H1 (cell line): ENCODE measurements around the gene PXMP4. TPM values are rescaled to one million over a fixed set of nuclear protein-coding genes. Genes with fewer than 3 reads are reported as not detected.

ENCODE experiments used
- CTCF ChIA-PET: fragments of 300-600 bp; sonication (Branson Sonifier 250); formaldehyde crosslinking; loops from one replicate; lab custom pipeline; 2021; ENCODE audit not compliant: partially characterized antibody; lab: Charles Lee
- POLR2A ChIA-PET: fragments of 300-600 bp; sonication (Branson Sonifier 250); formaldehyde crosslinking; loops from one replicate; lab custom pipeline; 2021; ENCODE audit warnings: inconsistent platforms; ENCODE audit not compliant: partially characterized antibody; lab: Charles Lee
- DNase-seq, 2 experiments: peaks; one replicate each; pipeline versions ENCODE4 v3.0.0 to v3.0.0-alpha.2; 2010 to 2022; ENCODE audit warnings: low spot score in 2 of 2, low read depth in 1 of 2, mixed read lengths in 1 of 2
- FAIRE-seq: peaks from 2 replicates; lab custom pipeline; 2011; peaks lifted over from hg19 to GRCh38; lab: Jason Lieb, UNC
- H2AFZ ChIP-seq: 2 replicates; pipeline ENCODE4 v1.8.1; 2012; ENCODE audit warnings: low read length, inconsistent platforms
- H2AK5ac ChIP-seq: 2 replicates; pipeline ENCODE4 v1.6.1; 2013; ENCODE audit warnings: low read depth, low read length
- H2BK120ac ChIP-seq: replicated peaks from 2 replicates; pipeline ENCODE3; 2013; ENCODE audit warnings: low read depth, low read length, inconsistent platforms
- H2BK12ac ChIP-seq: 2 replicates; pipeline ENCODE4 v1.6.1; 2013; ENCODE audit warnings: low read depth, low read length
- H2BK15ac ChIP-seq: 2 replicates; pipeline ENCODE4 v1.6.1; 2013; ENCODE audit warnings: low read length
- H2BK20ac ChIP-seq: 2 replicates; pipeline ENCODE4 v1.6.1; 2013; ENCODE audit warnings: low read length
- H2BK5ac ChIP-seq: 2 replicates; pipeline ENCODE4 v1.6.1; 2013; ENCODE audit warnings: low read depth, low read length
- H3K14ac ChIP-seq: 2 replicates; pipeline ENCODE4 v1.6.1; 2013; ENCODE audit warnings: inconsistent platforms; ENCODE audit not compliant: insufficient read length
- H3K18ac ChIP-seq: 2 replicates; pipeline ENCODE4 v1.6.1; 2013; ENCODE audit warnings: low read length; ENCODE audit errors: extremely low read depth
- H3K23ac ChIP-seq: 2 replicates; pipeline ENCODE4 v1.6.1; 2013; ENCODE audit warnings: inconsistent platforms; ENCODE audit not compliant: insufficient read length
- H3K23me2 ChIP-seq: 2 replicates; pipeline ENCODE4 v1.6.1; 2013; ENCODE audit warnings: low read depth, low read length
- H3K27ac ChIP-seq: 2 replicates; pipeline ENCODE4 v1.6.1; 2011; ENCODE audit warnings: low read depth, low read length, inconsistent platforms
- H3K27me3 ChIP-seq, 4 experiments: replicated peaks in 1 of 4; 1 replicate in 1 of 4; 2 replicates in 3 of 4; pipeline versions ENCODE4 v1.6.1 to v1.8.1; 2011 to 2013; ENCODE audit warnings: low read length in 3 of 4, mild to moderate bottlenecking in 3 of 4, inconsistent platforms in 2 of 4, mixed read lengths in 2 of 4, moderate library complexity in 1 of 4; ENCODE audit not compliant: control insufficient read depth in 3 of 4, insufficient read depth in 3 of 4; ENCODE audit errors: extremely low read depth in 1 of 4
- H3K36me3 ChIP-seq, 4 experiments: 2 replicates each; pipeline versions ENCODE4 v1.6.1 to v1.8.1; 2011 to 2013; ENCODE audit warnings: mild to moderate bottlenecking in 4 of 4, low read length in 3 of 4, moderate library complexity in 2 of 4, control low read depth in 1 of 4, inconsistent platforms in 1 of 4; ENCODE audit not compliant: insufficient read depth in 4 of 4, control insufficient read depth in 2 of 4
- H3K4ac ChIP-seq: replicated peaks from 2 replicates; pipeline ENCODE3; 2013; ENCODE audit warnings: low read length, low read depth, mixed read lengths, inconsistent platforms; ENCODE audit not compliant: insufficient read length
- H3K4me1 ChIP-seq, 4 experiments: replicated peaks in 1 of 4; 1 replicate in 1 of 4; 2 replicates in 3 of 4; pipeline versions ENCODE4 v1.6.1 to v1.8.1; 2011 to 2013; ENCODE audit warnings: low read length in 3 of 4, inconsistent platforms in 2 of 4, mixed read lengths in 1 of 4; ENCODE audit not compliant: insufficient read depth in 4 of 4, control insufficient read depth in 3 of 4
- H3K4me2 ChIP-seq, 2 experiments: 2 replicates each; pipeline versions ENCODE4 v1.6.1 to v1.8.1; 2011 to 2013; ENCODE audit warnings: low read depth in 2 of 2, low read length in 2 of 2, control low read depth in 1 of 2, inconsistent platforms in 1 of 2, mild to moderate bottlenecking in 1 of 2; ENCODE audit not compliant: insufficient read depth in 1 of 2
- H3K4me3 ChIP-seq, 4 experiments: fragments of 200-600, 300-600 bp in 1 of 4; sonication (generic), shearing (Covaris generic), sonication (Bioruptor Twin) in 1 of 4; 2 replicates each; pipeline versions ENCODE4 v1.5.1 to v1.8.1; 2011 to 2016; ENCODE audit warnings: low read length in 4 of 4, low read depth in 3 of 4, control low read depth in 2 of 4, inconsistent platforms in 2 of 4, mild to moderate bottlenecking in 2 of 4, mixed read lengths in 1 of 4, moderate library complexity in 1 of 4; ENCODE audit not compliant: insufficient read depth in 2 of 4; ENCODE audit errors: extremely low read depth in 1 of 4
- H3K56ac ChIP-seq: replicated peaks from 2 replicates; pipeline ENCODE3; 2013; ENCODE audit warnings: low read depth, mild to moderate bottlenecking, mixed read lengths, low read length, inconsistent platforms; ENCODE audit not compliant: insufficient read length
- H3K79me1 ChIP-seq: 2 replicates; pipeline ENCODE4 v1.6.1; 2013; ENCODE audit warnings: low read depth, low read length, control low read depth
- H3K79me2 ChIP-seq, 2 experiments: 2 replicates each; pipeline versions ENCODE4 v1.6.1 to v1.8.1; 2012 to 2013; ENCODE audit warnings: low read length in 2 of 2, mild to moderate bottlenecking in 2 of 2, inconsistent platforms in 1 of 2; ENCODE audit not compliant: insufficient read depth in 2 of 2, control insufficient read depth in 1 of 2
- H3K9ac ChIP-seq, 4 experiments: replicated peaks in 1 of 4; 1 replicate in 1 of 4; 2 replicates in 3 of 4; pipeline versions ENCODE4 v1.6.1 to v1.8.1; 2011 to 2013; ENCODE audit warnings: low read depth in 3 of 4, low read length in 3 of 4, control low read depth in 2 of 4, mild to moderate bottlenecking in 2 of 4, moderate library complexity in 2 of 4, inconsistent platforms in 1 of 4; ENCODE audit errors: extremely low read depth in 1 of 4
- H3K9me3 ChIP-seq, 2 experiments: 2 replicates each; pipeline versions ENCODE4 v1.6.1 to v1.8.1; 2012 to 2013; ENCODE audit warnings: mild to moderate bottlenecking in 2 of 2, moderate library complexity in 2 of 2, control low read depth in 1 of 2, inconsistent platforms in 1 of 2, low read depth in 1 of 2, low read length in 1 of 2, mixed read lengths in 1 of 2; ENCODE audit not compliant: insufficient read depth in 2 of 2
- H4K20me1 ChIP-seq, 2 experiments: replicated peaks in 1 of 2; 2 replicates each; pipeline versions ENCODE3 to v1.8.1; 2011 to 2013; ENCODE audit warnings: inconsistent platforms in 2 of 2, low read length in 2 of 2, mild to moderate bottlenecking in 1 of 2; ENCODE audit not compliant: insufficient read depth in 2 of 2, control insufficient read depth in 1 of 2
- H4K5ac ChIP-seq: 2 replicates; pipeline ENCODE4 v1.6.1; 2013; ENCODE audit warnings: low read length, low read depth, mixed read lengths, inconsistent platforms; ENCODE audit not compliant: insufficient read length
- H4K8ac ChIP-seq: 2 replicates; pipeline ENCODE4 v1.8.0; 2013; ENCODE audit warnings: mild to moderate bottlenecking, moderate library complexity, low read length, inconsistent platforms; ENCODE audit not compliant: insufficient read depth; ENCODE audit errors: extremely low read depth
- H4K91ac ChIP-seq: replicated peaks from 2 replicates; pipeline ENCODE3; 2013; ENCODE audit warnings: low read length, mixed read lengths, inconsistent platforms; ENCODE audit not compliant: insufficient read length
- BRCA1 ChIP-seq: IDR thresholded peaks from 2 replicates; pipeline ENCODE4 v1.6.1; 2012; ENCODE audit warnings: low read depth, low read length, improper control_type of control experiment
- CEBPB ChIP-seq: IDR thresholded peaks from 2 replicates; pipeline ENCODE4 v1.6.1; 2012; ENCODE audit warnings: low read depth, low read length
- CHD1 ChIP-seq: IDR thresholded peaks from 2 replicates; pipeline ENCODE4 v1.6.1; 2012; ENCODE audit warnings: low read depth, low read length, improper control_type of control experiment
- EGR1 ChIP-seq: IDR thresholded peaks from 2 replicates; pipeline ENCODE4 v1.6.1; 2011; ENCODE audit warnings: low read depth, low read length, borderline replicate concordance
- GTF2F1 ChIP-seq: IDR thresholded peaks from 2 replicates; pipeline ENCODE4 v1.6.1; 2012; ENCODE audit warnings: low read depth, low read length, improper control_type of control experiment, borderline replicate concordance
- JUND ChIP-seq: IDR thresholded peaks from 2 replicates; pipeline ENCODE4 v1.6.1; 2011; ENCODE audit warnings: mild to moderate bottlenecking, improper control_type of control experiment, low read length
- NANOG ChIP-seq: IDR thresholded peaks from 2 replicates; pipeline ENCODE4 v1.6.1; 2011; ENCODE audit warnings: low read length, low read depth, mild to moderate bottlenecking, inconsistent platforms; ENCODE audit not compliant: insufficient read depth, poor library complexity, severe bottlenecking
- POU5F1 ChIP-seq: IDR thresholded peaks from 2 replicates; pipeline ENCODE4 v1.6.1; 2011; ENCODE audit warnings: low read depth, mild to moderate bottlenecking, low read length, moderate library complexity
- RBBP5 ChIP-seq: IDR thresholded peaks from 2 replicates; pipeline ENCODE4 v1.7.1; 2012; ENCODE audit warnings: low read depth, mild to moderate bottlenecking, inconsistent platforms, low read length, moderate library complexity, borderline replicate concordance
- RFX5 ChIP-seq: IDR thresholded peaks from 2 replicates; pipeline ENCODE4 v1.6.1; 2011; ENCODE audit warnings: low read depth, low read length, improper control_type of control experiment, borderline replicate concordance
- RXRA ChIP-seq: IDR thresholded peaks from 2 replicates; pipeline ENCODE4 v1.6.1; 2011; ENCODE audit warnings: low read depth, mild to moderate bottlenecking, low read length, moderate library complexity; ENCODE audit not compliant: insufficient read depth
- WGBS, 2 experiments: shearing (Covaris generic) in 1 of 2; methylation state at CpG; one replicate each; pipeline versions ENCODE4 v1.1.6 to v1.1.7; 2013 to 2015; ENCODE audit warnings: low lambda C conversion rate in 2 of 2, mixed read lengths in 2 of 2, inconsistent platforms in 1 of 2, low coverage in 1 of 2, missing lambda C conversion rate in 1 of 2; ENCODE audit not compliant: insufficient replicate concordance in 2 of 2, insufficient coverage in 1 of 2, insufficient read length in 1 of 2; ENCODE audit errors: extremely low coverage in 1 of 2, missing lambda C conversion rate in 1 of 2; 5-methylcytosine and 5-hydroxymethylcytosine counted together
- polyA plus RNA-seq, 7 experiments: library from polyadenylated mRNA; depleted of rRNA in 3 of 7; stranded (reverse) in 5 of 7; unstranded in 2 of 7; fragments of >200 nt in 5 of 7; fragments of 200-250 nt in 2 of 7; gene quantifications; 1 replicate in 5 of 7; 2 replicates in 1 of 7; 4 replicates in 1 of 7; pipeline versions ENCODE4 v1.2.1 to v1.2.3, GENCODE V29; 2011 to 2013; ENCODE audit warnings: missing spikeins in 2 of 7, mixed read lengths in 2 of 7
- total RNA-seq: library from RNA; stranded (reverse); fragmentation: NEBNext Ultra II Directional; extraction: Animal tissue kit (Norgen Biotek cat#: 25700); gene quantifications from 2 replicates; pipeline ENCODE4 v1.2.1, GENCODE V29; 2021
- TF ChIP-seq, protein P1 (sequence below), 3 experiments: IDR thresholded peaks; 1 replicate in 2 of 3; 2 replicates in 1 of 3; pipeline versions ENCODE4 v1.5.1 to v1.6.1; 2011; ENCODE audit warnings: low read length in 3 of 3, mild to moderate bottlenecking in 3 of 3, inconsistent platforms in 2 of 3, low read depth in 1 of 3, moderate library complexity in 1 of 3; ENCODE audit not compliant: insufficient read depth in 1 of 3; ENCODE audit errors: control extremely low read depth in 1 of 3

The PXMP4 gene
- total and polyA plus RNA-seq, 2 of the 8 experiments (the other 6 are each of a cell fraction or from before 2014, with no cell fraction given) = 3.3 to 3.4 TPM

- H4K8ac ChIP-seq = no peak overlapping the region
- H3K79me2 ChIP-seq = no peaks in the 10 kb centered on the region
- H3K36me3 ChIP-seq = no peaks in the 10 kb centered on the region; a peak in 2 of 8 replicates
- H2BK20ac ChIP-seq = no peak overlapping the region
- H4K5ac ChIP-seq = no peak overlapping the region
- no peak overlapping the region for H3K14ac ChIP-seq
- no peaks in the 10 kb centered on the region for H3K23me2 ChIP-seq
- H3K4me2 ChIP-seq = no peak overlapping the region
- DNase-seq = no peak
- H4K91ac ChIP-seq = no peak overlapping the region
- no peak overlapping the region for H3K23ac ChIP-seq
- no peak overlapping the region for H2BK120ac ChIP-seq
- H2AK5ac ChIP-seq = no peak overlapping the region
- H3K56ac ChIP-seq = no peak overlapping the region
- no peaks in the 10 kb centered on the region for H4K20me1 ChIP-seq
- WGBS, 2 experiments = 74% methylated on average over 3 of the region's 4 CpGs; no CpG with 5 or more reads in 1 of the 2 experiments
- H3K4me1 ChIP-seq = no peaks in the 10 kb centered on the region
- no peak overlapping the region for H3K27ac ChIP-seq
- H3K79me1 ChIP-seq = no peaks in the 10 kb centered on the region
- no peak for FAIRE-seq
- H3K9me3 ChIP-seq = no peaks in the 10 kb centered on the region
- H2BK5ac ChIP-seq = no peak overlapping the region
- CTCF ChIA-PET = interaction anchor here (1.0 kb wide), 1 partner anchor 42 kb away, joined by 3 read pairs; no protein-coding TSS in a partner anchor
- H3K4me3 ChIP-seq = no peak overlapping the region
- no peak overlapping the region for H3K4ac ChIP-seq
- no peak overlapping the region for H3K18ac ChIP-seq
- no peaks in the 10 kb centered on the region for H3K27me3 ChIP-seq
- no peak overlapping the region for H3K9ac ChIP-seq
- POLR2A ChIA-PET = no interaction called here
- no peak overlapping the region for H2BK15ac ChIP-seq
- H2AFZ ChIP-seq = no peak overlapping the region
- H2BK12ac ChIP-seq = no peak overlapping the region
- no peak for TF ChIP-seq EGR1
- no peak for TF ChIP-seq GTF2F1
- TF ChIP-seq RFX5 = no peak
- no peak for TF ChIP-seq BRCA1
- no peak for TF ChIP-seq RBBP5
- TF ChIP-seq CEBPB = no peak
- TF ChIP-seq NANOG = no peak
- TF ChIP-seq POU5F1 = no peak
- TF ChIP-seq, protein P1, sequence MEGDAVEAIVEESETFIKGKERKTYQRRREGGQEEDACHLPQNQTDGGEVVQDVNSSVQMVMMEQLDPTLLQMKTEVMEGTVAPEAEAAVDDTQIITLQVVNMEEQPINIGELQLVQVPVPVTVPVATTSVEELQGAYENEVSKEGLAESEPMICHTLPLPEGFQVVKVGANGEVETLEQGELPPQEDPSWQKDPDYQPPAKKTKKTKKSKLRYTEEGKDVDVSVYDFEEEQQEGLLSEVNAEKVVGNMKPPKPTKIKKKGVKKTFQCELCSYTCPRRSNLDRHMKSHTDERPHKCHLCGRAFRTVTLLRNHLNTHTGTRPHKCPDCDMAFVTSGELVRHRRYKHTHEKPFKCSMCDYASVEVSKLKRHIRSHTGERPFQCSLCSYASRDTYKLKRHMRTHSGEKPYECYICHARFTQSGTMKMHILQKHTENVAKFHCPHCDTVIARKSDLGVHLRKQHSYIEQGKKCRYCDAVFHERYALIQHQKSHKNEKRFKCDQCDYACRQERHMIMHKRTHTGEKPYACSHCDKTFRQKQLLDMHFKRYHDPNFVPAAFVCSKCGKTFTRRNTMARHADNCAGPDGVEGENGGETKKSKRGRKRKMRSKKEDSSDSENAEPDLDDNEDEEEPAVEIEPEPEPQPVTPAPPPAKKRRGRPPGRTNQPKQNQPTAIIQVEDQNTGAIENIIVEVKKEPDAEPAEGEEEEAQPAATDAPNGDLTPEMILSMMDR (IDR thresholded peaks at IDR 0.05; ENCODE audit: control extremely low read depth in 1 of 3, insufficient read depth in 1 of 3, low read depth in 1 of 3, low read length in 3 of 3) = no peak
- no peak for TF ChIP-seq CHD1
- TF ChIP-seq RXRA = no peak
- TF ChIP-seq JUND = no peak
Observed at GRCh38 chr20:33769043-33769442, 48.9 kb upstream of the PXMP4 start.
